HepG2 (cell line): ENCODE results near the gene COQ10B. TPM values are rescaled to one million over a fixed set of nuclear protein-coding genes. Genes with fewer than 3 reads are reported as not detected.
A peak's percentile ranks its signal among the peaks of the same experiment; 100 is the strongest.

Source experiments
- AGO1 ChIP-seq: fragments of 200-400 bp; formaldehyde crosslinking; IDR thresholded peaks from 2 replicates; pipeline ENCODE4 v1.6.1; 2017; ENCODE audit warnings: mild to moderate bottlenecking, low read depth, low read length, moderate library complexity; ENCODE audit not compliant: poor library complexity, severe bottlenecking
- CEBPG ChIP-seq: IDR thresholded peaks from 2 replicates; pipeline ENCODE4 v1.6.1; 2016
- FOSL1 ChIP-seq: sonication (generic); formaldehyde crosslinking; IDR thresholded peaks from 2 replicates; pipeline ENCODE4 v1.9.0; 2021; ENCODE audit warnings: missing genetic modification reagents, borderline replicate concordance
- GMEB2 ChIP-seq: IDR thresholded peaks from 2 replicates; pipeline ENCODE4 v1.6.1; 2016; ENCODE audit warnings: missing biosample characterization, missing genetic modification reagents, low read depth
- GZF1 ChIP-seq: sonication (generic); formaldehyde crosslinking; IDR thresholded peaks from 2 replicates; pipeline ENCODE4 v1.5.1; 2020; ENCODE audit warnings: mild to moderate bottlenecking, missing genetic modification reagents
- ISX ChIP-seq: sonication (generic); formaldehyde crosslinking; conservative IDR thresholded peaks from 2 replicates; pipeline ENCODE4 v1.5.0; 2020; ENCODE audit warnings: missing genetic modification reagents
- KDM2A ChIP-seq: sonication (generic); formaldehyde crosslinking; IDR thresholded peaks from 2 replicates; pipeline ENCODE4 v1.4.0; 2020; ENCODE audit warnings: low read depth, missing genetic modification reagents, borderline replicate concordance
- MYPOP ChIP-seq: sonication (generic); formaldehyde crosslinking; IDR thresholded peaks from 2 replicates; pipeline ENCODE4 v1.8.1; 2023; ENCODE audit warnings: mild to moderate bottlenecking, moderate library complexity, missing genetic modification reagents
- PAX8 ChIP-seq: sonication (generic); formaldehyde crosslinking; IDR thresholded peaks from 2 replicates; pipeline ENCODE4 v1.8.0; 2022; ENCODE audit warnings: mild to moderate bottlenecking, missing genetic modification reagents, borderline replicate concordance
- PCBP2 ChIP-seq: fragments of 200-400 bp; formaldehyde crosslinking; optimal IDR thresholded peaks from 2 replicates; pipeline ENCODE3; 2018; ENCODE audit warnings: low read length, low read depth; ENCODE audit not compliant: poor library complexity, severe bottlenecking
- RFXAP ChIP-seq: sonication (generic); formaldehyde crosslinking; IDR thresholded peaks from 2 replicates; pipeline ENCODE4 v1.4.0; 2020; ENCODE audit warnings: missing genetic modification reagents, borderline replicate concordance
- SP140L ChIP-seq: sonication (generic); formaldehyde crosslinking; IDR thresholded peaks from 2 replicates; pipeline ENCODE4 v1.4.0; 2020; ENCODE audit warnings: missing genetic modification reagents, borderline replicate concordance
- TGIF2 ChIP-seq: IDR thresholded peaks from 2 replicates; pipeline ENCODE4 v1.6.1; 2016; ENCODE audit warnings: control low read depth, missing compliant biosample characterization
- ZNF207 ChIP-seq: fragments of 450-650 bp; IDR thresholded peaks from 2 replicates; pipeline ENCODE4 v1.6.1; 2016; ENCODE audit warnings: antibody characterized with exemption, borderline replicate concordance
- ZNF3 ChIP-seq: IDR thresholded peaks from 2 replicates; pipeline ENCODE4 v1.7.0; 2017; ENCODE audit warnings: inconsistent platforms
- ZNF430 ChIP-seq: sonication (generic); formaldehyde crosslinking; IDR thresholded peaks from 2 replicates; pipeline ENCODE4 v1.9.0; 2021; ENCODE audit warnings: mild to moderate bottlenecking, missing genetic modification reagents
- polyA plus RNA-seq, 8 experiments: library from polyadenylated mRNA; depleted of rRNA in 3 of 8; stranded (reverse) in 7 of 8; unstranded in 1 of 8; fragments of >200 nt; fragmentation: Illumina TruSeq in 4 of 8; extraction: Trizol in 4 of 8; gene quantifications; 2 replicates each; pipeline versions ENCODE4 v1.2.1 to v1.2.3, GENCODE V29; 2011 to 2016; ENCODE audit warnings: low read depth in 4 of 8, missing spikeins in 1 of 8, mixed read lengths in 1 of 8; ENCODE audit not compliant: insufficient read depth in 1 of 8
- total RNA-seq, 5 experiments: library from RNA; depleted of rRNA; stranded (reverse); fragments of >200 nt; fragmentation: Illumina TruSeq; extraction: Trizol; gene quantifications; 2 replicates each; pipeline ENCODE4 v1.2.3, GENCODE V29; 2016; ENCODE audit warnings: low read depth in 1 of 5
- TF ChIP-seq, protein P1 (sequence below): sonication (generic); formaldehyde crosslinking; IDR thresholded peaks from 2 replicates; pipeline ENCODE4 v1.4.0; 2020; ENCODE audit warnings: missing genetic modification reagents
- TF ChIP-seq, protein P2 (sequence below): sonication (generic); formaldehyde crosslinking; IDR thresholded peaks from 2 replicates; pipeline ENCODE4 v1.4.0; 2020; ENCODE audit warnings: low read depth, missing genetic modification reagents

COQ10B gene
- total and polyA plus RNA-seq, 2 of the 13 experiments (the other 11 are each of a cell fraction or from before 2014, with no cell fraction given): 4.6 to 34.9 TPM

- no peak for TF ChIP-seq PCBP2
- TF ChIP-seq, protein P1, sequence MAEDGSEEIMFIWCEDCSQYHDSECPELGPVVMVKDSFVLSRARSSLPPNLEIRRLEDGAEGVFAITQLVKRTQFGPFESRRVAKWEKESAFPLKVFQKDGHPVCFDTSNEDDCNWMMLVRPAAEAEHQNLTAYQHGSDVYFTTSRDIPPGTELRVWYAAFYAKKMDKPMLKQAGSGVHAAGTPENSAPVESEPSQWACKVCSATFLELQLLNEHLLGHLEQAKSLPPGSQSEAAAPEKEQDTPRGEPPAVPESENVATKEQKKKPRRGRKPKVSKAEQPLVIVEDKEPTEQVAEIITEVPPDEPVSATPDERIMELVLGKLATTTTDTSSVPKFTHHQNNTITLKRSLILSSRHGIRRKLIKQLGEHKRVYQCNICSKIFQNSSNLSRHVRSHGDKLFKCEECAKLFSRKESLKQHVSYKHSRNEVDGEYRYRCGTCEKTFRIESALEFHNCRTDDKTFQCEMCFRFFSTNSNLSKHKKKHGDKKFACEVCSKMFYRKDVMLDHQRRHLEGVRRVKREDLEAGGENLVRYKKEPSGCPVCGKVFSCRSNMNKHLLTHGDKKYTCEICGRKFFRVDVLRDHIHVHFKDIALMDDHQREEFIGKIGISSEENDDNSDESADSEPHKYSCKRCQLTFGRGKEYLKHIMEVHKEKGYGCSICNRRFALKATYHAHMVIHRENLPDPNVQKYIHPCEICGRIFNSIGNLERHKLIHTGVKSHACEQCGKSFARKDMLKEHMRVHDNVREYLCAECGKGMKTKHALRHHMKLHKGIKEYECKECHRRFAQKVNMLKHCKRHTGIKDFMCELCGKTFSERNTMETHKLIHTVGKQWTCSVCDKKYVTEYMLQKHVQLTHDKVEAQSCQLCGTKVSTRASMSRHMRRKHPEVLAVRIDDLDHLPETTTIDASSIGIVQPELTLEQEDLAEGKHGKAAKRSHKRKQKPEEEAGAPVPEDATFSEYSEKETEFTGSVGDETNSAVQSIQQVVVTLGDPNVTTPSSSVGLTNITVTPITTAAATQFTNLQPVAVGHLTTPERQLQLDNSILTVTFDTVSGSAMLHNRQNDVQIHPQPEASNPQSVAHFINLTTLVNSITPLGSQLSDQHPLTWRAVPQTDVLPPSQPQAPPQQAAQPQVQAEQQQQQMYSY (CRISPR knock-in tag): no peak
- TF ChIP-seq, protein P2, sequence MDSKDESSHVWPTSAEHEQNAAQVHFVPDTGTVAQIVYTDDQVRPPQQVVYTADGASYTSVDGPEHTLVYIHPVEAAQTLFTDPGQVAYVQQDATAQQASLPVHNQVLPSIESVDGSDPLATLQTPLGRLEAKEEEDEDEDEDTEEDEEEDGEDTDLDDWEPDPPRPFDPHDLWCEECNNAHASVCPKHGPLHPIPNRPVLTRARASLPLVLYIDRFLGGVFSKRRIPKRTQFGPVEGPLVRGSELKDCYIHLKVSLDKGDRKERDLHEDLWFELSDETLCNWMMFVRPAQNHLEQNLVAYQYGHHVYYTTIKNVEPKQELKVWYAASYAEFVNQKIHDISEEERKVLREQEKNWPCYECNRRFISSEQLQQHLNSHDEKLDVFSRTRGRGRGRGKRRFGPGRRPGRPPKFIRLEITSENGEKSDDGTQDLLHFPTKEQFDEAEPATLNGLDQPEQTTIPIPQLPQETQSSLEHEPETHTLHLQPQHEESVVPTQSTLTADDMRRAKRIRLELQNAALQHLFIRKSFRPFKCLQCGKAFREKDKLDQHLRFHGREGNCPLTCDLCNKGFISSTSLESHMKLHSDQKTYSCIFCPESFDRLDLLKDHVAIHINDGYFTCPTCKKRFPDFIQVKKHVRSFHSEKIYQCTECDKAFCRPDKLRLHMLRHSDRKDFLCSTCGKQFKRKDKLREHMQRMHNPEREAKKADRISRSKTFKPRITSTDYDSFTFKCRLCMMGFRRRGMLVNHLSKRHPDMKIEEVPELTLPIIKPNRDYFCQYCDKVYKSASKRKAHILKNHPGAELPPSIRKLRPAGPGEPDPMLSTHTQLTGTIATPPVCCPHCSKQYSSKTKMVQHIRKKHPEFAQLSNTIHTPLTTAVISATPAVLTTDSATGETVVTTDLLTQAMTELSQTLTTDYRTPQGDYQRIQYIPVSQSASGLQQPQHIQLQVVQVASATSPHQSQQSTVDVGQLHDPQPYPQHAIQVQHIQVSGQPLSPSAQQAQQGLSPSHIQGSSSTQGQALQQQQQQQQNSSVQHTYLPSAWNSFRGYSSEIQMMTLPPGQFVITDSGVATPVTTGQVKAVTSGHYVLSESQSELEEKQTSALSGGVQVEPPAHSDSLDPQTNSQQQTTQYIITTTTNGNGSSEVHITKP: peak; percentile 53; the same call in 1 of the 2 replicates
- no peak for TF ChIP-seq ISX (CRISPR knock-in tag)
- TF ChIP-seq GMEB2: no peak
- no peak for TF ChIP-seq ZNF207
- TF ChIP-seq TGIF2 (CRISPR knock-in tag): 0 out of 2 replicates have a peak, but pooled peaks have one; percentile 27
- peak; percentile 12; the same call in 1 of the 2 replicates for TF ChIP-seq RFXAP
- peak; percentile 80 for TF ChIP-seq MYPOP (CRISPR knock-in tag)
- TF ChIP-seq PAX8 (CRISPR knock-in tag): peak; percentile 20; the same call in 1 of the 2 replicates
- TF ChIP-seq AGO1: peak; percentile 63
- TF ChIP-seq ZNF3 (CRISPR knock-in tag): no peak
- 0 out of 2 replicates have a peak, but pooled peaks have one; percentile 10 for TF ChIP-seq GZF1
- no peak; the same call in 1 of the 2 replicates for TF ChIP-seq SP140L (CRISPR knock-in tag)
- TF ChIP-seq ZNF430 (CRISPR knock-in tag): no peak
- TF ChIP-seq CEBPG (CRISPR knock-in tag): 0 out of 2 replicates have a peak, but pooled peaks have one; percentile 15
- peak; percentile 82 for TF ChIP-seq KDM2A (CRISPR knock-in tag)
- no peak for TF ChIP-seq FOSL1
Measured at GRCh38 chr2:197434541-197435513, 18.5 kb upstream of the COQ10B start, which contains the start of gene SF3B1 (continued).
